PFSK-1 (cell line): ENCODE data around the gene KLF3.

Experiments
- FOXP2 ChIP-seq: optimal IDR thresholded peaks from 2 replicates; pipeline ENCODE3; 2011; ENCODE audit warnings: borderline replicate concordance, control low read depth, inconsistent platforms; ENCODE audit not compliant: insufficient read depth; ENCODE audit errors: extremely low read length, extremely low read depth
- POLR2AphosphoS5 ChIP-seq: IDR thresholded peaks from 2 replicates; pipeline ENCODE4 v1.6.1; 2012; ENCODE audit warnings: low read depth, mild to moderate bottlenecking, control low read depth, low read length, moderate library complexity
- REST ChIP-seq, 2 experiments: IDR thresholded peaks; 2 replicates each; pipeline versions ENCODE4 v1.6.1 to v1.8.0; 2011 to 2012; ENCODE audit warnings: low read depth in 2 of 2, low read length in 2 of 2, control low read depth in 1 of 2, inconsistent platforms in 1 of 2, mild to moderate bottlenecking in 1 of 2, moderate library complexity in 1 of 2; ENCODE audit not compliant: insufficient read depth in 1 of 2
- SIN3A ChIP-seq: IDR thresholded peaks from 2 replicates; pipeline ENCODE4 v1.6.1; 2012; ENCODE audit warnings: mild to moderate bottlenecking, low read length, moderate library complexity, borderline replicate concordance; ENCODE audit not compliant: insufficient read depth
- TAF1 ChIP-seq: IDR thresholded peaks from 2 replicates; pipeline ENCODE4 v1.6.1; 2012; ENCODE audit warnings: low read length, control low read depth, borderline replicate concordance; ENCODE audit not compliant: insufficient read depth

KLF3 gene

GRCh38 chr4:38683276-38683675 lies 19.3 kb downstream of the KLF3 start:
- TF ChIP-seq TAF1 (no peak), POLR2AphosphoS5 (no peak), REST (IDR thresholded peaks at IDR 0.05; ENCODE audit: insufficient read depth in 1 of 2, low read depth in 2 of 2, low read length in 2 of 2) (no peak), FOXP2 (no peak)

GRCh38 chr4:38684271-38684670 lies 20.3 kb downstream of the KLF3 start:
- no peak for TF ChIP-seq REST (IDR thresholded peaks at IDR 0.05; ENCODE audit: insufficient read depth in 1 of 2, low read depth in 2 of 2, low read length in 2 of 2)
- no peak for TF ChIP-seq SIN3A

- TF ChIP-seq REST (IDR thresholded peaks at IDR 0.05; ENCODE audit: insufficient read depth in 1 of 2, low read depth in 2 of 2, low read length in 2 of 2) (no peak), TAF1 (no peak), SIN3A (no peak), FOXP2 (no peak)
Observed at GRCh38 chr4:38684951-38685844, 21.2 kb downstream of the KLF3 start.

GRCh38 chr4:38686682-38687081 lies 22.7 kb downstream of the KLF3 start:
- no peak for TF ChIP-seq POLR2AphosphoS5
- TF ChIP-seq SIN3A = no peak
- TF ChIP-seq TAF1 = no peak
- no peak for TF ChIP-seq REST (IDR thresholded peaks at IDR 0.05; ENCODE audit: insufficient read depth in 1 of 2, low read depth in 2 of 2, low read length in 2 of 2)
- no peak for TF ChIP-seq FOXP2

- no peak for TF ChIP-seq TAF1
- TF ChIP-seq REST (IDR thresholded peaks at IDR 0.05; ENCODE audit: insufficient read depth in 1 of 2, low read depth in 2 of 2, low read length in 2 of 2) = no peak
- no peak for TF ChIP-seq SIN3A
- TF ChIP-seq POLR2AphosphoS5 = no peak
- TF ChIP-seq FOXP2 = no peak
Observed at GRCh38 chr4:38687571-38688011, 23.6 kb downstream of the KLF3 start.
